T-helper 9 cell (primary cell): ENCODE results near the gene TTYH1.

ENCODE experiments used
- DNase-seq: peaks from one replicate; pipeline ENCODE4 v3.0.0-alpha.2; 2020

The TTYH1 gene

GRCh38 chr19:54393381-54393780 is 21.9 kb upstream of the TTYH1 start:
- no peak for DNase-seq

DNA sequence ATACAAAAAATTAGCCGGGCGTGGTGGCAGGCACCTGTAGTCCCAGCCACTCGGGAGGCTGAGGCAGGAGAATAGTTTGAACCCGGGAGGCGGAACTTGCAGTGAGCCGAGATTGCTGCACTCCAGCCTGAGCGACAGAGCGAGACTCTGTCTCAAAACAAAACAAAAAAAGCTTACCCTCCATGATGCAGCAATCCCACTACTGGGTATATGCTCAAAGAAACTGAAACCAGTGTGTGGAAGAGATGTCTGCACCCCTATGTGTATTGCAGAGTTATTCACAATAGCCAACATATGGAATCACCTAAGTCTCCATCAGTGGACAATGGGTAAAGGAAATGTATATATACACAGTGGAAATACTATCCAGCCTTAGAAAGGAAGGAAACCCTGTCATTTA is 19.6 kb upstream of the TTYH1 start:
- DNase-seq = no peak

DNA sequence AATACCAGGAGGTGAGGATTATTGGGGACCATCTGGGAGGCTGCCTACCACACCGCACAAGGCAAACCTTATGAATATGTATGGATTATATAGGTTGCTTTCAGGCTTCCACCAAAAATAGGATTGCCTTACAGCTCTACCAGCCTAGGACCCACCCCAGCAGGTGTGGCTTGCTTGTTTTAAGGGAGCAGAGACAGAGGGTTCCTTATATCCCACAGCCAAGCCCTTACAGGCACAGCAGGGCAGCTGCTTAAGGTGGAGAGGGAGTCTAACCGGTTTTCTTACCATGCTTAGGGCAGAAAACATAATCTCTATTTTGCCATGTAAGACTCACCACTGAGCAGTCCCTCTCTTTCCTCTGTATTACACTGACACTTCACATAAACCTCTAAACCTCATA is 16.1 kb upstream of the TTYH1 start:
- DNase-seq = no peak

DNA sequence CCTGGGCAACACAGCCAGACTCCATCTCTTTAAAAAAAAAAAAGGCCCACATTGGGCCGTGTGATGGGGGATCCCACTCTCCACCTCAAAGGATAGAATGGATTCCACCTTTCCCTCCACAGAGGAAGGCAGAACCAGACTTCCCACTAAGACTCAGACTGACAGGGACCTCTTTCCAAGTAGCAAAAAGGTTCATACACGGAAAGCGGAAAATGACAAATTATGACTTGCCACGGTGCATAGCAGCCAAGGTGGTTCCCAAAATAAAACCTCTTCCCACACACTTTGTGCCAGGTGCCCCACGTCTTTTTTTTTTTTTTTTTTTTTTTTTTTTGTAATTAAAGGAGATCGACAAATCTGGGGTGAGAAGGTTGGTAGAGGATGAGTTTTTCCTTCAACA is 14.4 kb upstream of the TTYH1 start:
- no peak for DNase-seq

- no peak for DNase-seq
Measured at GRCh38 chr19:54403054-54403453, 12.2 kb upstream of the TTYH1 start.

GRCh38 chr19:54405628-54406027 is 9.6 kb upstream of the TTYH1 start:
- no peak for DNase-seq

GRCh38 chr19:54407780-54408179 is 7.5 kb upstream of the TTYH1 start:
- DNase-seq = no peak

- DNase-seq = no peak
Measured at GRCh38 chr19:54408456-54409026, 6.7 kb upstream of the TTYH1 start.

GRCh38 chr19:54411033-54411432 is 4.2 kb upstream of the TTYH1 start:
- no peak for DNase-seq

GRCh38 chr19:54412877-54413276 is 2.4 kb upstream of the TTYH1 start:
- no peak for DNase-seq

- no peak for DNase-seq
Measured at GRCh38 chr19:54414156-54414555, 1.1 kb upstream of the TTYH1 start.

- DNase-seq = no peak
Measured at GRCh38 chr19:54415901-54416673, 823 bp downstream of the TTYH1 start.

DNA sequence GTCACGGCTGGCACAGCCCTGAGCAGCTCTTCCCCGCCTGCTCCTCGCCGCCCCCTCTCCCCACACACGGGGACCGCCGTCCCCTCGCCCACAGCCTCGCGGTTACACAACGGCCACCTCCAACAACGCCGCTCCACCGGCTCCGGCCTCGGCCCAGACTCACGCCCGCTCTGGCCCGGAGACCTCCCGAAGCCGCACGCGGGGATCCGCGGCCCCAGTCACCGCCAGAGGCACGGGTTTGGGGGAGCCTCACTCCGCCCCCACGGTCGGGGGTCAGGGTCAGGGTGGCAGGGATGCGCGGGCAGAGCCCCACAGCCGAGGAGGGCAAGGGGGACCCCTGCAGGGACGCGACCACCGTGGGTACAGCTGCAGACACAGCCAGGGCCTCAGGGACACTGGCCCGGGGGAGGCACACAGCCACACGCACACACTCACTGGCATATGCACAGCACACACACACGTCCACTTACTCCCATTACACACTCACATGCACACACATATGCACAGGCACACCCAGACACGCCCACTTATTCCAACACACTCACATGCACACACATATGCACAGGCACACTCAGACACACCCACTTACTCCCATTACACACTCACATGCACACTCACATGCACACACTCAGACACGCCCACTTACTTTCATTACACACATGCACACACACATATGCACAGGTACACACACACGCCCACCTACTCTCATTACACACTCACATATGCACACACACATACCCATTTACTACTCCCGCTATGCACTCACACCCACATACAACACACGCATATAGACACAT is 1.6 kb downstream of the TTYH1 start:
- DNase-seq = no peak

- DNase-seq = no peak
Measured at GRCh38 chr19:54418030-54418929, 3.0 kb downstream of the TTYH1 start.

DNA sequence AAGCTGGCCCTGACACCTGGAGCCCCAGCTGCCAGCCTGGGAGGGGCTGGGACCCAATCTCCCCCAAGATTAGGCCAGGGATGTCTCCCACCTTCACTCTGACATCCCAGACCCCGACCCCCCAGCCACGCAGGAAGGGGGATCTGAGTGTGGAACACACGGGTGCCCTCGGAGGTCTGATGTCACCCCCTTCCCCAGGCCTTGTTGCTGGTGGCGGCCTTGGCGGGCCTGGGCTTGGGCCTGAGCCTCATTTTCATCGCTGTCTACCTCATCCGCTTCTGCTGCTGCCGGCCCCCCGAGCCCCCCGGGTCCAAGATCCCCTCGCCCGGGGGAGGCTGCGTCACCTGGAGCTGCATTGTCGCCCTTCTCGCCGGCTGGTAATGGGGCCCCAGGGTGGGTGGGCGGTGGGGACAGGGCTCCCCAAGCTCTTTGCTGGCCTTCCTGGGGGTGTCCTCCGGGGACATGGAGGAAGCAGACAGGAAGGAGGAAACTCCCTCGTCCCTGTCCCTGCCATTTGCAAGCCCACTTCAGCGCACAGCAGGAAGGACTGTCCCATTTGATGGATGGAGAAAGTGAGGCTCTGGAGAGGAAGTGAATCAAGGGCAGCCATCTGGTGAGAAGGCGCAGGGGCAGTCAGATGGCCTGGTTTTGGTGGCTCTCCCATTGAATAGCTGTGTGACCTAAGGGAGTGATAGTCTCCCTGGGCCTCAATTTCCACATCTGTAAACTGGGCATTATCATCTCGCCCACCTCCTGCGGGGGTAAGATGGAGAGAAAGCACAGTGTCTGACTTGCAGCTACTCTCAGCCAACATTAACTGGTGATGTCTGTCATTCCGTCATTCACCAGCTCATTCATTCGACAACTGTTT is 3.9 kb downstream of the TTYH1 start:
- DNase-seq = no peak

DNA sequence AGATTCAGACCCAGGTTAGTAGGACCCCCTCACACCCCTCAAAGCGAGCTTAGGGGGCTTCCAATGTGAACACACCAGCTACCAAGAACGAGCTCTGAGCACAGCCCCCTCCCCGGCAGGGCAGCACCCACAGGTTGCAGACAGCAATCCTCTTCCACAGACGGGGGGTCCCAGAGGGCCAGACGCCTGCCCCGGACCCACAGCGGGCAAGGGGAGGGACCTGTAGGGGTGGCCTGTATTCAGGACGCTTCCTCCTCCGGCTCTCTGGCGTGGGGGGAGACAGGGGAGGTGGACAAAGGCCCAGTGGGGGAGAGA is 4.8 kb downstream of the TTYH1 start:
- no peak for DNase-seq

- DNase-seq = no peak
Measured at GRCh38 chr19:54420383-54421168, 5.3 kb downstream of the TTYH1 start.

DNA sequence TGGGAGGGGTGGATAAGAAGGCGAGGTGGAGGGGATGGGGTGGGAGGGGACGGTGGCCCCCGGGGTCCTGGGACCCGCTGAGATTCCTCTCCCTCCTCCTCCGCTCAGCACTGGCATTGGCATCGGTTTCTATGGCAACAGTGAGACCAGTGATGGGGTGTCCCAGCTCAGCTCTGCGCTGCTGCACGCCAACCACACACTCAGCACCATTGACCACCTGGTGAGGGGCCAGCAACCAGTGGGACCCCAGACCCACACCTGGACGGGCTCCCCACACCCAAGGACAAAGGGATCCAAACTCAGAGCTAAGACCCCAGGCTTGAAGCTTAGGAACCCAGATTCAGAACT is 5.9 kb downstream of the TTYH1 start:
- DNase-seq = no peak

- no peak for DNase-seq
Measured at GRCh38 chr19:54421521-54421920, 6.3 kb downstream of the TTYH1 start.

GRCh38 chr19:54422136-54422535 is 6.9 kb downstream of the TTYH1 start:
- no peak for DNase-seq

GRCh38 chr19:54424201-54424600 is 8.9 kb downstream of the TTYH1 start:
- no peak for DNase-seq
